Globus pallidus (tissue), 1 donor: Measurements from ENCODE around the gene PRKG1.
"Not testable (repeated sequence)": the region's sequence is repeated elsewhere in the genome, so short reads cannot be mapped to it uniquely, and the experiment has no call there.

Experiments used
- DNase-seq: peaks from one replicate; pipeline ENCODE4 v3.0.0-alpha.2; 2015; ENCODE audit warnings: low spot score

PRKG1 gene

GRCh38 chr10:51270936-51271530 lies 196.7 kb downstream of the PRKG1 start:
- no peak for DNase-seq

DNA sequence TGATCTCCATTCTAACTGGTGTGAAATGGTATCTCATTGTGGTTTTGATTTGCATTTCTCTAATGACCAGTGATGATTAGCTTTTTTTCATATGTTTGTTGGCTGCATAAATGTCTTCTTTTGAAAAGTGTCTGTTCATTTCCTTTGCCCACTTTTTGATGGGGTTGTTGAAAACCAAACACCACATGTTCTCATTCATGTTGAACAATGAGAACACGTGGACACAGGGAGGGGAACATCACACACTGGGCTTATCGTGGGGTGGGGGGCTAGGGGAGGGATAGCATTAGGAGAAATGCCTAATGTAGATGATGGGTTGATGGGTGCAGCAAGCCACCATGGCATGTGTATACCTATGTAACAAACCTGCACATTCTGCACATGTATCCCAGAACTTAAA lies 197.8 kb downstream of the PRKG1 start:
- not testable (repeated sequence) for DNase-seq

DNA sequence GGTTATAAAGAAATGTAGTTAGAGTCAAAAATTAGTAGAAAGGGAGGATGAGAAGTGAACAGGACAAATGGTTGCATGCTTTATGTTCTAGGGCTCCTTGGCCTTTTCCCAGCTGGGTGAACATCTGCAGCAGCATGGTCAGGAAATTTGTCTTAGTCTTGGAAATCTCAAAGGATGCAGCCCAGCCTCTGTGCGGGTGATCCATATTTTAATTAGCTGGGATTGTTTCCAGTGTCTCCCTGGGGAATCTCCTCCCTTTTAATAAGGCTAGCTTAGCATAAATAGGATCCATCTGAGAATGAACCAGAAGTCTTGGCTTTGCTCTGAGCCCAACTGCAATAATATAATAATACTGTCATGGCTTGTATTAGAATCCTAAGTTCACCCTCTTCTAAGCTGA lies 198.3 kb downstream of the PRKG1 start:
- DNase-seq, result no peak

GRCh38 chr10:51273574-51273973 lies 199.3 kb downstream of the PRKG1 start:
- peak; percentile 10 for DNase-seq

GRCh38 chr10:51276097-51276496 lies 201.8 kb downstream of the PRKG1 start:
- not testable (repeated sequence) for DNase-seq

GRCh38 chr10:51281387-51281786 lies 207.1 kb downstream of the PRKG1 start:
- DNase-seq, result not testable (repeated sequence)

- no peak for DNase-seq
These were observed 211.3 kb downstream of the PRKG1 start for GRCh38 chr10:51285601-51286000.

- no peak for DNase-seq
These were observed 214.2 kb downstream of the PRKG1 start for GRCh38 chr10:51288511-51288910.

DNA sequence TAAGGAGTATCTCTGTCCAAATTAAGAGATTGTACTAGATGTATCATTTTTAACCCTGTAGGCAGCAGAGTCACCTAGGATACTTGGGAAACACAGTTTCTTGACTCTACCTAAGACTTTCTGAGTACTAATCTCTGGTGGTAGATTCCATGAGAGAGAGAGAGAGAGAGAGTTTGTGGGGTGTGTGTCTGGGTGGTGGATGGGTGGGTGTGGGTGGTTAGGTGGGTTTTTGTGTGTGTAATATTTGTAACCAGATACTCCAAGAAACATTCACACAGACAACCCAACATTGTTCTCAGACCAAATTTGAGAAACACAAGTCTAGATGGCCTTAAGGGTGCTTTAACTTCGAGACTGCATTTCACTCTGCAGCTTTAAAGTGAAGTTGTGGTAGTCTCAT lies 215.2 kb downstream of the PRKG1 start:
- DNase-seq, result no peak

GRCh38 chr10:51291961-51292360 lies 217.7 kb downstream of the PRKG1 start:
- no peak for DNase-seq

- no peak for DNase-seq
These were observed 223.2 kb downstream of the PRKG1 start for GRCh38 chr10:51297438-51297837.

DNA sequence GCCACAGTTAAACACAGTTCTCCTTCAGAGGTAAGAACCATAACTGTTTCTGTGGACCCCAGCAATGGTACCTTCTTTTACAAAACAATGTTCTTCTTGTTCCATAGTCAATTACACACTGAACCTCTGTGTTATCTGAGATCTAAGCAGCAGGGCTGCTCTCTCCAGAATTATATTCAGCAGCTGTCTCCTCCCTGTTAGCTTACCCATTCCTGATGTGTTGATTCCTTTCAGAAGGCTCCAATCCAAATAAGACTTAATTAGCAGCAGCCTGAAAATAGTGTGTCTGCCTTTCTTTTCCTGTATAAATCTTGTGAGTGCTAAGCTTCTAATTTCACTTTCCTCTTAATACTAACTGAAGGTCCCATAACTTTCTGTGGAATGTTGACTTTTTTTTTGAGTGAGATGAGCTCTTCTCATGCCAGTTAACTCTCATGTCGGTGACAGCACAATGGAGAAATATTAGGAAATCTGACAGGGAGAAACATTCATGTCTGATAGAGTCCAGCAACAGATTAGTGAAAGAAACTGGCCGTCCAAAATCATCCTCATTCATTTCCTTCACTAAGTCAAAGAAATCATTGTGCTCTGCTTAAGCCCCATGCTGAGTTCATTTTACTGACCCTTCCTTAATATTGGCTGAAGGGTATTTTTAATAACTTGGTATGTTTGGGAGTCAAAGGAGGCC lies 226.5 kb downstream of the PRKG1 start:
- DNase-seq, result no peak

GRCh38 chr10:51301644-51302043 lies 227.4 kb downstream of the PRKG1 start:
- DNase-seq, result no peak

DNA sequence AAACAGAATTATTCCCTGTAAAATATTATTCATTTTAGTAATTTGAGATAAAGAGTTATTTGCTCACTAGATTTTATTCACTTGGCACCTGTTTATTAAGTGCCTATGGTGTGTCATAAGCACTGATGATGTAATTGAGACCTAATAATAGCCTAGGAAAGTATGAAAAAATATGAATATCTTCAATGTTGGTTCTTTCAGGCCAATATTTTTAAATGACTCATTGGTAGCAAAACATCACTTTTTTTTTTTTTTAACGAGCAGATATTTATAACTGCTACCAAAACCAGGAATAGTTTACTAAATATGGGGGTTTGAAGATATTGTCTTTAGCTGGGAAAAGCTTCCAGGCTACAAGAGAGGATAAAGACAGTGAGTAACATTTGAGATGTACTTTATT lies 228.0 kb downstream of the PRKG1 start:
- DNase-seq, result no peak

- DNase-seq, result no peak
These were observed 233.8 kb downstream of the PRKG1 start for GRCh38 chr10:51308116-51308515.

- DNase-seq, result no peak
These were observed 236.9 kb downstream of the PRKG1 start for GRCh38 chr10:51311228-51311627.

- no peak for DNase-seq
These were observed 238.5 kb downstream of the PRKG1 start for GRCh38 chr10:51312817-51313216.

DNA sequence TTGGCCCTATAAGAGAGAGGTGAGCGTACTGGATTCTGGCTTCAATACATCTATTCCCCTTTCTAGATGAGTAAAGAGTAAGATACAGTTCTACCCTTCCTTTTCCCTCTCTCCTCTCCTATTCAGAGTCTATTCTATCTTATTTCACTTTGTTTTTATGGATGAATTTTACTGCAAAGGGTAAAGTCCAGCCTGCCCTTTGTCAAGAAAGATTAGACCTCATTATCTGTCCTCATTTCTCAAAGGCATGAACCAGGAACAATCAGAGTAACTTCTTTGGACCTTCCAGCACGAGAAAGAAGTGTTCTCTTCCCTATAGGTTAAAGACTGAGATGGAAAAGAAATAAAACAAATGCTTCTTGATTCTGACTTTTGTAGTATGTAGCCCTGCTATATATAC lies 239.0 kb downstream of the PRKG1 start:
- DNase-seq, result no peak

DNA sequence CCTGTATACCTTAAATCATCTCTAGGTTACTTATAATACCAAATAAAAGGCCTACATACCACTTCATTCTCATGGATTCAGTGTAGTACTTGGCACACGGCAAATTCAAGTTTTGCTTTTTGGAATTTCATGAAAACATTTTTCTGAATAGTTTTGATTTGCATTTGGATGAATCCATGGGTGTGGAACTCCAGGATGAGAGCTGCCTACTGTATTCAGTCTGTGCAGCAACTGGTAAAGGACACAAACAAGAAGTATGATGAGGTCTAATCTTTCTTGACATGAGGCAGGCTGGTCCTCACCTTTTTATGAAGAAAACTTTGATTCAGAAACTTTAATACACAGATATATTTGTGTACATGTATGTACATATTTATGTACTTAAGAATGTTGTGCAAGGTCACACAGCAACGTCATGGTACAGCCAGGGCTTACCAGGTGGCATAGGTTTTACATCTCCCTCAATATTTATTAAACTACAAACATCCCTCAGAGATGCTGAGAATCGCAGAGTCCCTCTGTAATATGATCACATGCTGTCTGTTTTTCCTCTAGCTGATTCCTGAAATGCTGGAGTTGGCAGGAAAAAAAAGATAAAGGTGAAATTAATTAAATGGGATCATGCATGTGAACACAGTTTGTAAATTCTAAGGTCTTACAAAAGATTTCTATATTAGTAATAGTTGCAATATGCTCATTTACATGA lies 239.6 kb downstream of the PRKG1 start:
- DNase-seq, result no peak

GRCh38 chr10:51314481-51314880 lies 240.2 kb downstream of the PRKG1 start:
- DNase-seq, result no peak

DNA sequence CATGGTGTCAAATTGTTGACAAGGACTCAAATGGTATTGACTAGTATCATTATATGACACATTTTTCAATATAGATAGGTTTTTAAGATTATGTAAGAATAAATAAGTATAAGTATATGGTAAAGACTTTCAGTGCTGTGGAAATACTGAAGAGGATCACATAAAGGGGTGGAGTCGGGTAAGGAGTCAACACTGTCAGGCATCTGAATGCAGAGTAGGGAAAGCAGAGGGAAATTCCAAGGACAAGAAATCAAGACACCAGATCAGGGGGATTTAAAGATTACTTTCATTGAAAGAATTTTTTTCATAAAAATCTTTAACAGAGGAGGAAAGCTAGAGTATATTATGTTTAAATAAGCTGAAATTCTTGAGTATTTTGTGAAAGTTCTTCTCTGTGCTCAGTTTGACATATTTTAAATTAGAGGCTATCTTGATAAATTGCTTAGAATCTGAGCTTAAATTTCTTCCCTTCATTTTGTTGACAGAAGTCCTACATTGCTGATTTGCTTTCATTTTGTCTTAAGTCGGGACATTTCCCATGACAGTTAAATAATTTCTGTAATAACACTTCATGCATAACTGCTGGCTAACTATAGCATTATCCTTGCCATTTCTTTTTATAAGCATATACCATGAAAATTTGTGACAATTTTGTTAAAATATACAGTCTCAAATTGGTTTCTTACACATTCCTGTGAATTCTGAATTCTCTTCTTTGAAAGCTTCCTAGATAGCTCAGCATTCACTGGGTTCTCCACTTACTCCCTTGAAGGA lies 244.3 kb downstream of the PRKG1 start:
- no peak for DNase-seq

- DNase-seq, result no peak
These were observed 244.8 kb downstream of the PRKG1 start for GRCh38 chr10:51319173-51319435.

- DNase-seq, result no peak
These were observed 247.0 kb downstream of the PRKG1 start for GRCh38 chr10:51321300-51321699.
